OCI-LY1 (cell line): Measurements from ENCODE around the gene ARCN1.

ENCODE experiments used
- EZH2 ChIP-seq: fragments of 200-600 bp; sonication (generic), shearing (Covaris generic); IDR thresholded peaks from 2 replicates; pipeline ENCODE4 v1.8.0; 2017; ENCODE audit warnings: borderline replicate concordance, mixed run types, mild to moderate bottlenecking, antibody characterized with exemption, low read length, moderate library complexity, mixed read lengths
- TF ChIP-seq, protein P1 (sequence below): fragments of 200-600 bp; sonication (generic), shearing (Covaris generic); IDR thresholded peaks from 2 replicates; pipeline ENCODE4 v1.5.1; 2017; ENCODE audit warnings: mild to moderate bottlenecking, antibody characterized with exemption, low read length, moderate library complexity, mixed read lengths

DNA sequence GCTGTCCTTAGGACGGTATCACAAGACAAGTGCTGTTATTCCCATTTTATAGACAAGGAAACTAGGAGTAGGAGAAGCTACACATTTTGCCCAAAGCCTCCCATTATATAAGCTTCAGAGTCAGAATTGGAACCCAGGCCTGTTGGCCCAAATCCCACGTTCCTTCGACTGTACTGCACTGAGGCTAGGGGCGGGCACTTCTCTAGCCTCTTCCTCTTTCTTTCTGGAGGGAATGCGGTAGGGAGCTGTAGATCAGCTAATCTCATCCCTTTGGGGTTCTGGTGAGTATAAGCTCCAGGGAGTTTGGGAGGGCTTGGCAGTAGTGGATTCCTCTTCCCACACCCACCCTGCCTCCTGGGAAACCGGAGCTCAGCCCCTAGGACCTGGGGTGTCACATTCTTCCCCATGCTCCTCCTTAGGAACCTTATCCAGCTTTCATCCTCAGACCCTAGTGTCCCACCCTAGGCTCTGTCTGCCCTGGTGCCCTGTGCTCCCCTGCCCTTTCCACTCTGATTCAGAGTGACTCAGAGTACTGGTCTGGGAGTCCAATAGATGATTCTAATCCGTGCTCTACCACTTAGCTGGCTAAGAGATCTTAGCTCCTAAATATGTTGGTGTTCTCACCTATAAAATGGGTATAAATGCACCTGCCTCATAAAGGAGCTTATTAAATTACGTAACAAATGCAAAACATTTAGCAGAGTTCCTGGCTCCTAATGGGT lies 64.5 kb downstream of the ARCN1 start:
- TF ChIP-seq, protein P1, sequence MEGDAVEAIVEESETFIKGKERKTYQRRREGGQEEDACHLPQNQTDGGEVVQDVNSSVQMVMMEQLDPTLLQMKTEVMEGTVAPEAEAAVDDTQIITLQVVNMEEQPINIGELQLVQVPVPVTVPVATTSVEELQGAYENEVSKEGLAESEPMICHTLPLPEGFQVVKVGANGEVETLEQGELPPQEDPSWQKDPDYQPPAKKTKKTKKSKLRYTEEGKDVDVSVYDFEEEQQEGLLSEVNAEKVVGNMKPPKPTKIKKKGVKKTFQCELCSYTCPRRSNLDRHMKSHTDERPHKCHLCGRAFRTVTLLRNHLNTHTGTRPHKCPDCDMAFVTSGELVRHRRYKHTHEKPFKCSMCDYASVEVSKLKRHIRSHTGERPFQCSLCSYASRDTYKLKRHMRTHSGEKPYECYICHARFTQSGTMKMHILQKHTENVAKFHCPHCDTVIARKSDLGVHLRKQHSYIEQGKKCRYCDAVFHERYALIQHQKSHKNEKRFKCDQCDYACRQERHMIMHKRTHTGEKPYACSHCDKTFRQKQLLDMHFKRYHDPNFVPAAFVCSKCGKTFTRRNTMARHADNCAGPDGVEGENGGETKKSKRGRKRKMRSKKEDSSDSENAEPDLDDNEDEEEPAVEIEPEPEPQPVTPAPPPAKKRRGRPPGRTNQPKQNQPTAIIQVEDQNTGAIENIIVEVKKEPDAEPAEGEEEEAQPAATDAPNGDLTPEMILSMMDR = no peak
- TF ChIP-seq EZH2 = no peak
